Measurements from ENCODE around the gene SERAC1. TPM values are rescaled to one million over a fixed set of nuclear protein-coding genes. Genes with fewer than 3 reads are reported as not detected.

Gene SERAC1
- total and polyA plus RNA-seq, 2 of the 4 experiments (the other 2 are of a cell fraction) = 7.7 to 15.6 TPM

DNA sequence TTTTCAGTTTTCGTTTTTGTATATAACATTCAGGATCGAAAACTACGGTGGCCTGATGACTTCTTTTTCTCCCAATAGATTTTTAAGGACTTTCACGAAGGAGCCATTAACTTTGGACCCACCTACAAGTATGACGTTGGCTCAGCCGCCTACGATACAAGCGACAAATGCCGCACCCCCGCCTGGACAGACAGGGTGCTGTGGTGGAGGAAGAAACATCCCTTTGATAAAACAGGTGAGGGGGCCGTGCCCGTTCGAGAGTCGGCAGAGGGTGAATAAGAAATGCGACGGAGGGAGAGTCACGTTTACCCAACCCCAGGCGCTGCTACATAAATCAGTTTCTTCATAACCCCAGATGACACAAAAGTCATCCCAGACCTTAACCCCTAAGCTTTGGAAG is 91.5 kb downstream of the SERAC1 start:
- dilution Hi-C loops (cut with HindIII; ENCODE audit: low sequenced_read_pairs, unreplicated experiment) (no loop called here), in situ Hi-C loops (cut with MboI; ENCODE audit: low sequenced_read_pairs) (loop anchor here (10.0 kb wide), 1 partner anchor 762 kb away; no protein-coding TSS in a partner anchor), intact Hi-C loops (cut with micrococcal nuclease) (no loop called here)
- H2BK20ac ChIP-seq (ENCODE audit: low read depth, low read length) = no peak overlapping the region
- H4K5ac ChIP-seq (ENCODE audit: low read depth, low read length) = no peak overlapping the region
- peaks cover 47% of the 10 kb centered on the region for H3K36me3 ChIP-seq (ENCODE audit: control insufficient read depth, insufficient read depth, low read length)
- no peak overlapping the region for H3K27ac ChIP-seq (ENCODE audit: insufficient read depth, low read length)
- H3K27me3 ChIP-seq (ENCODE audit: control insufficient read depth, insufficient read depth, low read length) = no peaks in the 10 kb centered on the region
- H3K4me2 ChIP-seq (ENCODE audit: low read depth, low read length) = no peak overlapping the region
- TF ChIP-seq RFX5 (IDR thresholded peaks at IDR 0.05; ENCODE audit: low read depth, low read length) (no peak), NFE2L2 (IDR thresholded peaks at IDR 0.05; ENCODE audit: low read depth, low read length) (no peak), CHD1 (IDR thresholded peaks at IDR 0.05; ENCODE audit: low read depth, low read length) (no peak), FOS (IDR thresholded peaks at IDR 0.05; ENCODE audit: low read depth, low read length) (no peak), SMC3 (IDR thresholded peaks at IDR 0.05; ENCODE audit: low read depth, low read length) (no peak), RAD21 (IDR thresholded peaks at IDR 0.05; ENCODE audit: low read length) (no peak), RCOR1 (IDR thresholded peaks at IDR 0.05; ENCODE audit: insufficient replicate concordance, low read length) (no peak), MAZ (IDR thresholded peaks at IDR 0.05; ENCODE audit: borderline replicate concordance, low read depth, low read length) (no peak), CEBPB (IDR thresholded peaks at IDR 0.05; ENCODE audit: low read depth, low read length) (no peak)
- TF ChIP-seq, protein P1, sequence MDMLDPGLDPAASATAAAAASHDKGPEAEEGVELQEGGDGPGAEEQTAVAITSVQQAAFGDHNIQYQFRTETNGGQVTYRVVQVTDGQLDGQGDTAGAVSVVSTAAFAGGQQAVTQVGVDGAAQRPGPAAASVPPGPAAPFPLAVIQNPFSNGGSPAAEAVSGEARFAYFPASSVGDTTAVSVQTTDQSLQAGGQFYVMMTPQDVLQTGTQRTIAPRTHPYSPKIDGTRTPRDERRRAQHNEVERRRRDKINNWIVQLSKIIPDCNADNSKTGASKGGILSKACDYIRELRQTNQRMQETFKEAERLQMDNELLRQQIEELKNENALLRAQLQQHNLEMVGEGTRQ (IDR thresholded peaks at IDR 0.05; ENCODE audit: low read depth, low read length) = no peak
- TF ChIP-seq, protein P2, sequence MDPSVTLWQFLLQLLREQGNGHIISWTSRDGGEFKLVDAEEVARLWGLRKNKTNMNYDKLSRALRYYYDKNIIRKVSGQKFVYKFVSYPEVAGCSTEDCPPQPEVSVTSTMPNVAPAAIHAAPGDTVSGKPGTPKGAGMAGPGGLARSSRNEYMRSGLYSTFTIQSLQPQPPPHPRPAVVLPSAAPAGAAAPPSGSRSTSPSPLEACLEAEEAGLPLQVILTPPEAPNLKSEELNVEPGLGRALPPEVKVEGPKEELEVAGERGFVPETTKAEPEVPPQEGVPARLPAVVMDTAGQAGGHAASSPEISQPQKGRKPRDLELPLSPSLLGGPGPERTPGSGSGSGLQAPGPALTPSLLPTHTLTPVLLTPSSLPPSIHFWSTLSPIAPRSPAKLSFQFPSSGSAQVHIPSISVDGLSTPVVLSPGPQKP (IDR thresholded peaks at IDR 0.05; ENCODE audit: borderline replicate concordance, low read depth, low read length) = no peak
- TF ChIP-seq, protein P3, sequence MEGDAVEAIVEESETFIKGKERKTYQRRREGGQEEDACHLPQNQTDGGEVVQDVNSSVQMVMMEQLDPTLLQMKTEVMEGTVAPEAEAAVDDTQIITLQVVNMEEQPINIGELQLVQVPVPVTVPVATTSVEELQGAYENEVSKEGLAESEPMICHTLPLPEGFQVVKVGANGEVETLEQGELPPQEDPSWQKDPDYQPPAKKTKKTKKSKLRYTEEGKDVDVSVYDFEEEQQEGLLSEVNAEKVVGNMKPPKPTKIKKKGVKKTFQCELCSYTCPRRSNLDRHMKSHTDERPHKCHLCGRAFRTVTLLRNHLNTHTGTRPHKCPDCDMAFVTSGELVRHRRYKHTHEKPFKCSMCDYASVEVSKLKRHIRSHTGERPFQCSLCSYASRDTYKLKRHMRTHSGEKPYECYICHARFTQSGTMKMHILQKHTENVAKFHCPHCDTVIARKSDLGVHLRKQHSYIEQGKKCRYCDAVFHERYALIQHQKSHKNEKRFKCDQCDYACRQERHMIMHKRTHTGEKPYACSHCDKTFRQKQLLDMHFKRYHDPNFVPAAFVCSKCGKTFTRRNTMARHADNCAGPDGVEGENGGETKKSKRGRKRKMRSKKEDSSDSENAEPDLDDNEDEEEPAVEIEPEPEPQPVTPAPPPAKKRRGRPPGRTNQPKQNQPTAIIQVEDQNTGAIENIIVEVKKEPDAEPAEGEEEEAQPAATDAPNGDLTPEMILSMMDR (conservative IDR thresholded peaks at IDR 0.05; ENCODE audit: low read depth, low read length) = no peak
- ChIA-PET CTCF (no interaction called here), POLR2A (ENCODE audit: unreplicated experiment) (no interaction called here)
- no peak overlapping the region for H2AK5ac ChIP-seq (ENCODE audit: low read depth, low read length)
- no peak for DNase-seq
- no peaks in the 10 kb centered on the region for H3K9me3 ChIP-seq (ENCODE audit: control insufficient read depth, insufficient read depth, low read length)
- no peak overlapping the region for H4K8ac ChIP-seq (ENCODE audit: low read depth in 2 of 2, low read length in 2 of 2)
- ATAC-seq (ENCODE audit: low read depth) = no peak
- H3K56ac ChIP-seq (ENCODE audit: extremely low read depth, insufficient read depth, low read length) = no peak overlapping the region
- H4K20me1 ChIP-seq (ENCODE audit: insufficient read depth, low read length) = no peaks in the 10 kb centered on the region
- H2BK15ac ChIP-seq (ENCODE audit: low read depth, low read length) = no peak overlapping the region
- no peak overlapping the region for H2BK120ac ChIP-seq (ENCODE audit: low read depth, low read length)
- H2BK5ac ChIP-seq (ENCODE audit: low read depth, low read length, poor library complexity, severe bottlenecking) = no peak overlapping the region
- H3K9me1 ChIP-seq (ENCODE audit: insufficient read depth, low read length) = no peaks in the 10 kb centered on the region; the same call in 1 of the 2 replicates
- no peak overlapping the region for H2AK9ac ChIP-seq (replicated peaks; ENCODE audit: low read depth, low read length, poor library complexity)
- no peak overlapping the region for H3K18ac ChIP-seq (ENCODE audit: low read depth, low read length)
- H3K4ac ChIP-seq (ENCODE audit: low read depth, low read length) = no peak overlapping the region
- H3K9ac ChIP-seq (ENCODE audit: low read depth, low read length) = no peak overlapping the region
- H3K4me1 ChIP-seq (ENCODE audit: control insufficient read depth, insufficient read depth, low read length) = 0 out of 2 replicates have a peak, but pooled peaks cover 1% of the 10 kb centered on the region
- H3K4me3 ChIP-seq (ENCODE audit: insufficient read depth, low read depth, low read length) = no peak overlapping the region
- H2AFZ ChIP-seq (replicated peaks; ENCODE audit: low read length, poor library complexity) = no peak overlapping the region
- WGBS, 2 experiments (ENCODE audit: extremely low coverage in 2 of 2, insufficient read length in 1 of 2) = no CpG with 5 or more reads among the region's 18 CpGs
- H3K14ac ChIP-seq (replicated peaks; ENCODE audit: low read depth, low read length) = no peak overlapping the region
- H3K23ac ChIP-seq (ENCODE audit: low read depth, low read length) = no peak overlapping the region
- no peak overlapping the region for H4K91ac ChIP-seq (ENCODE audit: insufficient read depth, low read depth, low read length)
- BruUV-seq (replicated peaks) = no TSS peak
- peaks cover 18 to 33% of the 10 kb centered on the region in 2 experiments for H3K79me1 ChIP-seq (ENCODE audit: low read depth in 1 of 2, low read length in 2 of 2)

Measured in IMR-90 (cell line).